AG09319 (cell line): ENCODE results near the gene ASTN2.
"Not testable (repeated sequence)": the region's sequence is repeated elsewhere in the genome, so short reads cannot be mapped to it uniquely, and the experiment has no call there.

Source experiments
- DNase-seq: peaks from one replicate; pipeline ENCODE4 v3.0.0-alpha.2; 2010; ENCODE audit warnings: low read depth; ENCODE audit errors: extremely low read depth
- CTCF ChIP-seq: IDR thresholded peaks from 2 replicates; pipeline ENCODE4 v1.5.1; 2011; ENCODE audit warnings: low read depth, mild to moderate bottlenecking, inconsistent platforms, low read length, moderate library complexity

Gene ASTN2

GRCh38 chr9:116924462-116925110, 490.3 kb downstream of the ASTN2 start:
- no peak for TF ChIP-seq CTCF
- no peak for DNase-seq

GRCh38 chr9:116917895-116918508, 496.9 kb downstream of the ASTN2 start:
- not testable (repeated sequence) for DNase-seq

GRCh38 chr9:116913536-116913935, 501.3 kb downstream of the ASTN2 start:
- TF ChIP-seq CTCF = no peak
- DNase-seq = no peak

- no peak for DNase-seq
- no peak for TF ChIP-seq CTCF
These were observed 504.7 kb downstream of the ASTN2 start for GRCh38 chr9:116910201-116910600.

- no peak for DNase-seq
- no peak for TF ChIP-seq CTCF
These were observed 506.9 kb downstream of the ASTN2 start for GRCh38 chr9:116907989-116908388.

GRCh38 chr9:116905171-116905588, 509.7 kb downstream of the ASTN2 start:
- no peak for TF ChIP-seq CTCF
- no peak for DNase-seq

- TF ChIP-seq CTCF = no peak
- DNase-seq = no peak
These were observed 510.7 kb downstream of the ASTN2 start for GRCh38 chr9:116904165-116904564.

GRCh38 chr9:116901260-116901659, 513.6 kb downstream of the ASTN2 start:
- DNase-seq = no peak
- TF ChIP-seq CTCF = no peak
